Endothelial cell of umbilical vein (primary cell): ENCODE data around the gene BEND3. TPM values are rescaled to one million over a fixed set of nuclear protein-coding genes. Genes with fewer than 3 reads are reported as not detected.

Experiments used
- BruUV-seq: library from RNA; stranded (reverse); fragments of 400-500 nt; replicated peaks from 2 replicates; lab custom pipeline; 2021; lab: Mats Ljungman, UMichigan
- CTCF ChIA-PET: fragments of 300-600, 350-600 bp; sonication (Branson Sonifier 250); formaldehyde crosslinking; loops from one replicate; lab custom pipeline; 2021; ENCODE audit warnings: antibody characterized with exemption, inconsistent platforms; lab: Charles Lee
- POLR2A ChIA-PET: fragments of 300-600, 350-600 bp; sonication (Branson Sonifier 250); formaldehyde crosslinking; loops from one replicate; lab custom pipeline; 2021; ENCODE audit warnings: antibody characterized with exemption, inconsistent platforms; lab: Charles Lee
- DNase-seq: peaks from one replicate; pipeline ENCODE4 v3.0.0-alpha.2; 2011; ENCODE audit warnings: low read depth, low spot score
- FAIRE-seq: peaks from 2 replicates; lab custom pipeline; 2011; peaks lifted over from hg19 to GRCh38; lab: Jason Lieb, UNC
- H2AFZ ChIP-seq: 2 replicates; pipeline ENCODE4 v1.6.0; 2012; ENCODE audit warnings: low read depth, low read length, control low read depth, inconsistent platforms
- H3K27ac ChIP-seq: 2 replicates; pipeline ENCODE4 v1.5.1; 2011; ENCODE audit warnings: low read depth, mild to moderate bottlenecking, control low read depth, low read length, moderate library complexity; ENCODE audit not compliant: insufficient read depth
- H3K27me3 ChIP-seq, 2 experiments: 2 replicates each; pipeline versions ENCODE4 v1.6.0 to v1.6.1; 2011; ENCODE audit warnings: low read length in 2 of 2, mixed read lengths in 1 of 2; ENCODE audit not compliant: control insufficient read depth in 2 of 2, insufficient read depth in 2 of 2
- H3K36me3 ChIP-seq, 2 experiments: 2 replicates in 1 of 2; 3 replicates in 1 of 2; pipeline ENCODE4 v1.5.1; 2011; ENCODE audit warnings: low read length in 2 of 2, mild to moderate bottlenecking in 1 of 2, moderate library complexity in 1 of 2; ENCODE audit not compliant: control insufficient read depth in 2 of 2, insufficient read depth in 2 of 2; ENCODE audit errors: extremely low read depth in 1 of 2
- H3K4me1 ChIP-seq: 3 replicates; pipeline ENCODE4 v1.5.1; 2011; ENCODE audit warnings: mild to moderate bottlenecking, low read length; ENCODE audit not compliant: control insufficient read depth, insufficient read depth; ENCODE audit errors: extremely low read depth
- H3K4me2 ChIP-seq: 2 replicates; pipeline ENCODE4 v1.6.1; 2011; ENCODE audit warnings: low read length, control low read depth, mixed read lengths; ENCODE audit not compliant: insufficient read depth
- H3K4me3 ChIP-seq, 3 experiments: fragments of 200-600 bp in 1 of 3; sonication (generic), shearing (Covaris generic) in 1 of 3; replicated peaks in 1 of 3; 2 replicates each; pipeline ENCODE4 v1.5.1; 2011 to 2016; ENCODE audit warnings: control low read depth in 3 of 3, low read length in 3 of 3, mild to moderate bottlenecking in 2 of 3, inconsistent platforms in 1 of 3, low read depth in 1 of 3, moderate library complexity in 1 of 3; ENCODE audit not compliant: insufficient read depth in 1 of 3
- H3K79me2 ChIP-seq: 2 replicates; pipeline ENCODE4 v1.6.0; 2012; ENCODE audit warnings: low read length, inconsistent platforms; ENCODE audit not compliant: control insufficient read depth, insufficient read depth
- H3K9ac ChIP-seq: replicated peaks from 2 replicates; pipeline ENCODE3; 2011; ENCODE audit warnings: low read length, control low read depth; ENCODE audit not compliant: insufficient read depth; ENCODE audit errors: extremely low read depth
- H3K9me1 ChIP-seq: replicated peaks from 3 replicates; pipeline ENCODE4 v1.6.0; 2011; ENCODE audit warnings: mild to moderate bottlenecking, low read length; ENCODE audit not compliant: control insufficient read depth, insufficient read depth; ENCODE audit errors: extremely low read depth
- H3K9me3 ChIP-seq: replicated peaks from 2 replicates; pipeline ENCODE4 v1.5.1; 2012; ENCODE audit warnings: low read length, inconsistent platforms; ENCODE audit not compliant: control insufficient read depth, insufficient read depth
- H4K20me1 ChIP-seq: replicated peaks from 2 replicates; pipeline ENCODE3; 2011; ENCODE audit warnings: mild to moderate bottlenecking, low read length; ENCODE audit not compliant: control insufficient read depth, insufficient read depth; ENCODE audit errors: extremely low read depth
- EZH2 ChIP-seq: IDR thresholded peaks from 2 replicates; pipeline ENCODE4 v1.6.1; 2012; ENCODE audit warnings: borderline replicate concordance, low read depth, mild to moderate bottlenecking, moderate library complexity, low read length, inconsistent platforms; ENCODE audit not compliant: severe bottlenecking
- FOS ChIP-seq: IDR thresholded peaks from 2 replicates; pipeline ENCODE4 v1.6.1; 2011; ENCODE audit warnings: mild to moderate bottlenecking, low read length, moderate library complexity, borderline replicate concordance; ENCODE audit not compliant: insufficient read depth
- GATA2 ChIP-seq: IDR thresholded peaks from 2 replicates; pipeline ENCODE4 v1.7.0; 2011; ENCODE audit warnings: low read depth, mild to moderate bottlenecking, moderate library complexity, mixed read lengths, low read length; ENCODE audit not compliant: insufficient read length, insufficient read depth
- JUN ChIP-seq: IDR thresholded peaks from 2 replicates; pipeline ENCODE4 v1.6.1; 2011; ENCODE audit warnings: borderline replicate concordance, low read depth; ENCODE audit not compliant: insufficient read length, insufficient read depth
- MAX ChIP-seq: IDR thresholded peaks from 2 replicates; pipeline ENCODE4 v1.6.1; 2011; ENCODE audit not compliant: insufficient read depth, insufficient read length
- MYC ChIP-seq: IDR thresholded peaks from one replicate; pipeline ENCODE4 v1.6.1; 2011; ENCODE audit warnings: mild to moderate bottlenecking, low read depth, low read length
- POLR2A ChIP-seq: IDR thresholded peaks from 2 replicates; pipeline ENCODE4 v1.6.1; 2012; ENCODE audit warnings: low read depth, mild to moderate bottlenecking, control low read depth, low read length
- POLR2AphosphoS5 ChIP-seq: IDR thresholded peaks from 2 replicates; pipeline ENCODE4 v1.6.1; 2012; ENCODE audit warnings: low read depth, mild to moderate bottlenecking, control low read depth, low read length, moderate library complexity; ENCODE audit not compliant: insufficient read depth
- dilution Hi-C: fragments of 300-500 bp; cut with MboI; formaldehyde crosslinking; loops from one replicate; pipeline ENCODE4 v1.15.0; 2019; ENCODE audit warnings: low sequenced_read_pairs; ENCODE audit not compliant: extremely low pct_ligation_motif_present
- intact Hi-C: fragments of 100-400 bp; cut with micrococcal nuclease; formaldehyde crosslinking; loops from one replicate; pipeline ENCODE4 v1.10.0; 2022
- polyA plus RNA-seq, 4 experiments: library from polyadenylated mRNA; depleted of rRNA in 3 of 4; stranded (reverse) in 3 of 4; unstranded in 1 of 4; fragments of >200 nt; gene quantifications; 2 replicates each; pipeline versions ENCODE4 v1.2.1 to v1.2.3, GENCODE V29; 2011 to 2012; ENCODE audit warnings: missing spikeins in 1 of 4
- total RNA-seq: library from RNA; stranded (reverse); gene quantifications from 2 replicates; pipeline ENCODE4 v1.2.3, GENCODE V29; 2021
- TF ChIP-seq, protein P1 (sequence below), 2 donors: IDR thresholded peaks; 1 replicate in 1 of 2; 2 replicates in 1 of 2; pipeline ENCODE4 v1.5.1; 2011; ENCODE audit warnings: low read length in 2 of 2, mild to moderate bottlenecking in 2 of 2, moderate library complexity in 2 of 2, control low read depth in 1 of 2, inconsistent platforms in 1 of 2, low read depth in 1 of 2; ENCODE audit not compliant: insufficient read depth in 1 of 2; ENCODE audit errors: extremely low read depth in 1 of 2

The BEND3 gene
- total and polyA plus RNA-seq, 2 donors (not counting 3 experiments of a cell fraction or from before 2014, with no cell fraction given): 1.6 to 4.8 TPM

GRCh38 chr6:107152638-107153430, 37.5 kb upstream of the BEND3 start:
- BruUV-seq: no TSS peak
- Histone ChIP-seq H3K36me3 (no peaks in the 10 kb centered on the region), H3K27me3 (no peaks in the 10 kb centered on the region), H3K9ac (no peak overlapping the region), H3K4me1 (no peaks in the 10 kb centered on the region), H3K27ac (no peak overlapping the region), H3K9me1 (no peaks in the 10 kb centered on the region), H2AFZ (no peak overlapping the region), H3K4me2 (no peak overlapping the region), H3K4me3 (no peak overlapping the region), H4K20me1 (no peaks in the 10 kb centered on the region), H3K9me3 (no peaks in the 10 kb centered on the region), H3K79me2 (no peaks in the 10 kb centered on the region)
- DNase-seq (no peak), FAIRE-seq (no peak)
- ChIA-PET POLR2A (no interaction called here), CTCF (no interaction called here)
- no peak for TF ChIP-seq EZH2
- TF ChIP-seq, protein P1, sequence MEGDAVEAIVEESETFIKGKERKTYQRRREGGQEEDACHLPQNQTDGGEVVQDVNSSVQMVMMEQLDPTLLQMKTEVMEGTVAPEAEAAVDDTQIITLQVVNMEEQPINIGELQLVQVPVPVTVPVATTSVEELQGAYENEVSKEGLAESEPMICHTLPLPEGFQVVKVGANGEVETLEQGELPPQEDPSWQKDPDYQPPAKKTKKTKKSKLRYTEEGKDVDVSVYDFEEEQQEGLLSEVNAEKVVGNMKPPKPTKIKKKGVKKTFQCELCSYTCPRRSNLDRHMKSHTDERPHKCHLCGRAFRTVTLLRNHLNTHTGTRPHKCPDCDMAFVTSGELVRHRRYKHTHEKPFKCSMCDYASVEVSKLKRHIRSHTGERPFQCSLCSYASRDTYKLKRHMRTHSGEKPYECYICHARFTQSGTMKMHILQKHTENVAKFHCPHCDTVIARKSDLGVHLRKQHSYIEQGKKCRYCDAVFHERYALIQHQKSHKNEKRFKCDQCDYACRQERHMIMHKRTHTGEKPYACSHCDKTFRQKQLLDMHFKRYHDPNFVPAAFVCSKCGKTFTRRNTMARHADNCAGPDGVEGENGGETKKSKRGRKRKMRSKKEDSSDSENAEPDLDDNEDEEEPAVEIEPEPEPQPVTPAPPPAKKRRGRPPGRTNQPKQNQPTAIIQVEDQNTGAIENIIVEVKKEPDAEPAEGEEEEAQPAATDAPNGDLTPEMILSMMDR (IDR thresholded peaks at IDR 0.05; ENCODE audit: extremely low read depth in 1 of 2, insufficient read depth in 1 of 2, low read depth in 1 of 2, low read length in 2 of 2): no peak
- TF ChIP-seq MAX: no peak
- intact Hi-C loops: no loop called here
- dilution Hi-C loops: no loop called here

DNA sequence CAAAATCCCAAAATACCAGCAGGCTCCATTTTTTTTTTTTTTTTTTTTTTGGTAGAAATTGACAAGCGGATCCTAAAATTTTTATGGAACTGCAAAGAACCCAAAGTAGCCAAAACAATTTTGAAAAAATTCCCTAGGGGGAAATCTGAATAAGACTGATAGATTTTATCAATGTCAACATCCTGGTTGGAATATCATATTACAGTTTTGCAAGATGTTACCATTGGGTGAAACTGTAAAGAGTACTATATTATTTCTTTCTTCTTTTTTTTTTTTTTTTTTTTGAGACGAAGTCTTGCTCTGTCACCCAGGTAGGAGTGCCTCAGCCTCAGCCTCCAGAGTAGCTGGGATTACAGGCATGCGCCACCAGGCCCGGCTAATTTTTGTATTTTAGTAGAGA, 29.4 kb upstream of the BEND3 start:
- no peaks in the 10 kb centered on the region for H3K36me3 ChIP-seq
- no peak overlapping the region for H3K4me2 ChIP-seq
- DNase-seq: no peak
- TF ChIP-seq MAX: no peak
- TF ChIP-seq, protein P1 (IDR thresholded peaks at IDR 0.05; ENCODE audit: extremely low read depth in 1 of 2, insufficient read depth in 1 of 2, low read depth in 1 of 2, low read length in 2 of 2): no peak
- TF ChIP-seq POLR2A: no peak
- TF ChIP-seq MYC: no peak
- no peak for TF ChIP-seq FOS
- no peak for TF ChIP-seq POLR2AphosphoS5
- TF ChIP-seq EZH2: no peak
- TF ChIP-seq JUN: no peak
- no peak for TF ChIP-seq GATA2
- no peak overlapping the region for H3K9ac ChIP-seq
- intact Hi-C loops: no loop called here
- no peaks in the 10 kb centered on the region for H3K9me3 ChIP-seq
- no peak overlapping the region for H3K4me3 ChIP-seq
- H3K27me3 ChIP-seq: no peaks in the 10 kb centered on the region
- H3K4me1 ChIP-seq: no peaks in the 10 kb centered on the region
- no peaks in the 10 kb centered on the region for H4K20me1 ChIP-seq
- H3K79me2 ChIP-seq: no peaks in the 10 kb centered on the region
- no peak overlapping the region for H3K27ac ChIP-seq
- POLR2A ChIA-PET: no interaction called here
- no TSS peak for BruUV-seq
- CTCF ChIA-PET: no interaction called here
- dilution Hi-C loops: no loop called here
- FAIRE-seq: no peak
- H3K9me1 ChIP-seq: no peaks in the 10 kb centered on the region
- no peak overlapping the region for H2AFZ ChIP-seq
